Effector memory CD4-positive, alpha-beta T cell (primary cell): Measurements from ENCODE around the gene NOP53.
"Not testable (repeated sequence)": the region's sequence is repeated elsewhere in the genome, so short reads cannot be mapped to it uniquely, and the experiment has no call there.

Experiments used
- DNase-seq, 3 donors: peaks; one replicate each; pipeline ENCODE4 v3.0.0-alpha.2; 2020
- H3K27ac ChIP-seq: 2 replicates; pipeline ENCODE4 v1.7.0; 2013; ENCODE audit warnings: mild to moderate bottlenecking, low read length, moderate library complexity; ENCODE audit not compliant: insufficient read depth, poor library complexity, severe bottlenecking
- H3K27me3 ChIP-seq: replicated peaks from 2 replicates; pipeline ENCODE4 v1.7.0; 2013; ENCODE audit warnings: mild to moderate bottlenecking, low read length; ENCODE audit not compliant: insufficient read depth, control insufficient read depth, poor library complexity, severe bottlenecking
- H3K36me3 ChIP-seq: 2 replicates; pipeline ENCODE4 v1.7.0; 2013; ENCODE audit warnings: mild to moderate bottlenecking, low read length, moderate library complexity; ENCODE audit not compliant: control insufficient read depth, insufficient read depth
- H3K4me1 ChIP-seq: 2 replicates; pipeline ENCODE4 v1.7.0; 2013; ENCODE audit warnings: low read length, mild to moderate bottlenecking; ENCODE audit not compliant: control insufficient read depth, insufficient read depth, poor library complexity, severe bottlenecking
- H3K4me3 ChIP-seq: 2 replicates; pipeline ENCODE4 v1.7.0; 2013; ENCODE audit warnings: low read length, low read depth, mild to moderate bottlenecking; ENCODE audit not compliant: insufficient read depth, poor library complexity, severe bottlenecking
- H3K9me3 ChIP-seq: 2 replicates; pipeline ENCODE4 v1.7.0; 2013; ENCODE audit warnings: mild to moderate bottlenecking, low read length, moderate library complexity; ENCODE audit not compliant: control insufficient read depth

Gene NOP53

DNA sequence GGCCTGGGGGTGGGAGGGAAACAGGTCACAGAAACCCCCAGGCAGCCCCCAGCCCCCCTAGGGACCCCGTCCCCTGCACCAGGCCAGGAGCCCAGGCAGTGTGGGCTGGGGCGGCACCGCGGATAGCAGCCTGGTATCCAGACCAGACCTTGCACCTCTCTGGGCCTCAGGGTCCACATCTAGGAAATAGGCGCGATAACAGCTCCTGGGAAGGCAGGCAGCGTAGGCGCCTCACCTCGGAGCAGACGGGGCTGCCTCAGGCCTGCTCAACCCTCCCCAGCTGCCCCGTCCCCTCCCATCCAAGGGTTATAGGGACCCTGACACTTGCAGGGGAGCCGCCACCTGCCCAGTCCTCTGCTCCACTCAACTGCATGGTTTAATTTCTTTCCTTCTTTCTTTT is 58.3 kb downstream of the NOP53 start:
- H3K4me1 ChIP-seq, H3K9me3 ChIP-seq, H3K27ac ChIP-seq, H3K36me3 ChIP-seq, H3K4me3 ChIP-seq, DNase-seq, H3K27me3 ChIP-seq: not testable (repeated sequence)

DNA sequence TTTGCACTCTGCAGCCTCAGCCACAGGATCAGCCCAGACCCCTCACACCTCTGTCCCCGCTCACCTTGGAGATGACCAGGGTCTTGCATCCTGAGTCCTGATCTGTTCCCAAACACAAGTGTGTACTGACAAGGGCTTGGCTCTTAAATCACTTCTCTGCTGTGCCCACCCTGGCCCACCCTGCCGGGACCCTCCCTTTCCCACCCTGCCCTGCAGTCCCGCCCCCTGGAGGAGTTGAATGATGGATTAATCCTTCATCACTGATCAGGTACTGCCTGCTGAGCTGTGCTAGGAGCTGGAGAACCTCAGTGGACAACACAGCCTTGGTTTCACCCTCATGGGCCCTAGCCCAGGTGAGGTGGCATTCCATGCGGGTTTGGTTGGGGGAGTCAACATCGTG is 59.1 kb downstream of the NOP53 start, which contains the start of gene TPRX1:
Gene TPRX1, minus strand, starts transcription at position 101 of the 400 bp plus-strand sequence. Its CDS starts 12 bp downstream, at position 89.
- not testable (repeated sequence) for H3K9me3 ChIP-seq, H3K27me3 ChIP-seq, H3K27ac ChIP-seq, H3K4me1 ChIP-seq, H3K4me3 ChIP-seq, H3K36me3 ChIP-seq, DNase-seq

DNA sequence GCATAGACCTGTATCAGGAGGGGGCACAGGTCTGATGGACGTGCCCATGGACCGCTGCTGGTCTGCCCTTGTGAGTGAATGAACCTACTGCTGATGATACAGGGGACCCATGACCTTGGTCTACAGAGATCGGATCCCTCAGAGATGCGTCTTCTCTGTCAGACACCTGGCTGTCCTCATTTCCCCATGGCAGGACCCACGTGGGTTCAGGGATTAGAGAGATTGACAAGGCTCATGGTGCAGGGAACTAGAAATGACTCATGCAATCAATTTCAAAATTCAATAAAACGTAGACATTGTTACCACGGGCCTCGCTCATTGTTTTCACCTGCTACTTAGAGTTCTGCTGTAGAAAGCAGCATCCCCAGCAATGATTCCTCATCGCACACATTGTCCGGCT is 60.0 kb downstream of the NOP53 start:
- Histone ChIP-seq H3K9me3 (no peaks in the 10 kb centered on the region), H3K36me3 (no peaks in the 10 kb centered on the region), H3K27ac (no peak overlapping the region), H3K4me1 (no peaks in the 10 kb centered on the region), H3K4me3 (no peak overlapping the region), H3K27me3 (no peaks in the 10 kb centered on the region)
- no peak for DNase-seq

DNA sequence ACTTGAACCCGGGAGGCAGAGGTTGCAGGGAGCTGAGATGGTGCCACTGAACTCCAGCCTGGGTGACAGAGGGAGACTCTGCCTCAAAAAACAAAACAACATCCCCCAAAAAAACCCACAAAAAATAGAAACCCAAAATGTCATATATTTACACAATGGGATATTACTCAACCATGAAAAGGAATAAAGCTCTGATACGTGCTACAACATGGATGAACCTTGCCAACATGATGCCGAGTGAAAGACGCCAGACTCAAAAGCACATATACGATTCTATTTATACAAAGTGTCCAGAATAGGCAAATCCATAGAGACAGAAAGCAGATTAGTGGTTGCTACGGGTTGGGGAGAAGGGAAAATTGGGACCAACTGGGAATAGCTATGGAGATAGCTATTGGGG is 61.1 kb downstream of the NOP53 start:
- DNase-seq = no peak
- Histone ChIP-seq H3K36me3 (no peaks in the 10 kb centered on the region), H3K27me3 (no peaks in the 10 kb centered on the region), H3K4me1 (no peaks in the 10 kb centered on the region), H3K27ac (no peak overlapping the region), H3K4me3 (no peak overlapping the region), H3K9me3 (no peaks in the 10 kb centered on the region)
